OCI-LY1 (cell line): ENCODE data around the gene SSC5D.

Source experiments
- H2AFZ ChIP-seq: fragments of 200-600 bp; sonication (generic), shearing (Covaris generic); 2 replicates; pipeline ENCODE4 v1.6.0; 2014; ENCODE audit warnings: antibody characterized with exemption, mild to moderate bottlenecking, low read length
- H3F3A ChIP-seq: fragments of 200-600 bp; sonication (generic), shearing (Covaris generic); 2 replicates; pipeline ENCODE4 v1.6.0; 2014; ENCODE audit warnings: mild to moderate bottlenecking, antibody characterized with exemption, low read length, moderate library complexity; ENCODE audit not compliant: insufficient read depth
- H3K27ac ChIP-seq: fragments of 200-600 bp; sonication (generic); 2 replicates; pipeline ENCODE4 v1.5.1; 2014; ENCODE audit warnings: low read length, mixed run types, mild to moderate bottlenecking, low read depth; ENCODE audit not compliant: poor library complexity, severe bottlenecking
- H3K27me3 ChIP-seq: fragments of 200-600 bp; sonication (generic); 2 replicates; pipeline ENCODE4 v1.6.0; 2014; ENCODE audit warnings: antibody characterized with exemption, mild to moderate bottlenecking, low read length, moderate library complexity; ENCODE audit not compliant: insufficient read depth
- H3K36me3 ChIP-seq: fragments of 200-600 bp; sonication (generic); 2 replicates; pipeline ENCODE4 v1.6.1; 2014; ENCODE audit warnings: mild to moderate bottlenecking, antibody characterized with exemption, low read length, moderate library complexity, mixed read lengths; ENCODE audit not compliant: insufficient read depth
- H3K4me1 ChIP-seq: fragments of 200-600 bp; sonication (generic); 2 replicates; pipeline ENCODE4 v1.5.1; 2014; ENCODE audit warnings: mild to moderate bottlenecking, low read length, moderate library complexity; ENCODE audit not compliant: insufficient read depth, severe bottlenecking
- H3K4me2 ChIP-seq: fragments of 200-600 bp; sonication (generic), shearing (Covaris generic); 2 replicates; pipeline ENCODE4 v1.6.1; 2014; ENCODE audit warnings: low read length
- H3K4me3 ChIP-seq: fragments of 200-600 bp; sonication (generic); 2 replicates; pipeline ENCODE4 v1.5.1; 2014; ENCODE audit warnings: low read length, low read depth, mild to moderate bottlenecking, mixed read lengths; ENCODE audit not compliant: poor library complexity, severe bottlenecking
- H3K79me2 ChIP-seq: fragments of 200-600 bp; shearing (Covaris generic); 2 replicates; pipeline ENCODE4 v1.6.1; 2016; ENCODE audit warnings: mixed run types, low read length, mixed read lengths; ENCODE audit not compliant: insufficient read depth
- H3K9ac ChIP-seq: fragments of 200-600 bp; sonication (generic), shearing (Covaris generic); 2 replicates; pipeline ENCODE4 v1.6.1; 2014; ENCODE audit warnings: mild to moderate bottlenecking, low read length, mixed read lengths
- H3K9me2 ChIP-seq: fragments of 200-600 bp; sonication (generic), shearing (Covaris generic); 2 replicates; pipeline ENCODE4 v1.6.1; 2014; ENCODE audit warnings: low read depth, mild to moderate bottlenecking, low read length, mixed read lengths
- H3K9me3 ChIP-seq: fragments of 200-600 bp; shearing (Covaris generic); 2 replicates; pipeline ENCODE4 v1.6.1; 2014; ENCODE audit warnings: low read length, mixed read lengths
- H4K20me1 ChIP-seq: fragments of 200-600 bp; sonication (generic), shearing (Covaris generic); 2 replicates; pipeline ENCODE4 v1.6.0; 2016; ENCODE audit warnings: mild to moderate bottlenecking, low read length; ENCODE audit not compliant: insufficient read depth
- EZH2 ChIP-seq: fragments of 200-600 bp; sonication (generic), shearing (Covaris generic); IDR thresholded peaks from 2 replicates; pipeline ENCODE4 v1.8.0; 2017; ENCODE audit warnings: borderline replicate concordance, mixed run types, mild to moderate bottlenecking, antibody characterized with exemption, low read length, moderate library complexity, mixed read lengths
- TF ChIP-seq, protein P1 (sequence below): fragments of 200-600 bp; sonication (generic), shearing (Covaris generic); IDR thresholded peaks from 2 replicates; pipeline ENCODE4 v1.5.1; 2017; ENCODE audit warnings: mild to moderate bottlenecking, antibody characterized with exemption, low read length, moderate library complexity, mixed read lengths

SSC5D gene

DNA sequence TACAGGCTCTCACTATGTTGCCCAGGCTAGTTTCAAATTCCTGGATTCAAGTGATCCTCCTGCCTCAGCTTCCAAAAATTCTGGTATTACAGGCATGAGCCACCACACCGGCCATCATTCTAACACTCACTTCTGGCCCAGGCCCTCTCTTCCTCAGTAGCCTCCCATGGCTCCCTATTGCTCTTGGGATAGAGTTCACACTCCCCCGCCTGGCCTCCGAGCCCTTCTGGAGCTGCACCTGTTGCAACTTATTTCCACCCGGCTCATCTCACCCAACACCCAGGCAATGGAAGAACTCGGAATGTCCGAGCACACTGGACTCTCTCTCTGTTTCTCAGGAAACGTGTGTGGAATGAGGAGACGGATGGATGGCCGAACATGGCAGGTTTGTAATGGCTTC is 66.1 kb downstream of the SSC5D start:
- no peaks in the 10 kb centered on the region for H3K9me3 ChIP-seq
- H3K9me2 ChIP-seq = no peaks in the 10 kb centered on the region
- H4K20me1 ChIP-seq = no peaks in the 10 kb centered on the region
- TF ChIP-seq, protein P1, sequence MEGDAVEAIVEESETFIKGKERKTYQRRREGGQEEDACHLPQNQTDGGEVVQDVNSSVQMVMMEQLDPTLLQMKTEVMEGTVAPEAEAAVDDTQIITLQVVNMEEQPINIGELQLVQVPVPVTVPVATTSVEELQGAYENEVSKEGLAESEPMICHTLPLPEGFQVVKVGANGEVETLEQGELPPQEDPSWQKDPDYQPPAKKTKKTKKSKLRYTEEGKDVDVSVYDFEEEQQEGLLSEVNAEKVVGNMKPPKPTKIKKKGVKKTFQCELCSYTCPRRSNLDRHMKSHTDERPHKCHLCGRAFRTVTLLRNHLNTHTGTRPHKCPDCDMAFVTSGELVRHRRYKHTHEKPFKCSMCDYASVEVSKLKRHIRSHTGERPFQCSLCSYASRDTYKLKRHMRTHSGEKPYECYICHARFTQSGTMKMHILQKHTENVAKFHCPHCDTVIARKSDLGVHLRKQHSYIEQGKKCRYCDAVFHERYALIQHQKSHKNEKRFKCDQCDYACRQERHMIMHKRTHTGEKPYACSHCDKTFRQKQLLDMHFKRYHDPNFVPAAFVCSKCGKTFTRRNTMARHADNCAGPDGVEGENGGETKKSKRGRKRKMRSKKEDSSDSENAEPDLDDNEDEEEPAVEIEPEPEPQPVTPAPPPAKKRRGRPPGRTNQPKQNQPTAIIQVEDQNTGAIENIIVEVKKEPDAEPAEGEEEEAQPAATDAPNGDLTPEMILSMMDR = no peak
- no peak for TF ChIP-seq EZH2
- H3K4me3 ChIP-seq = no peak overlapping the region
- H3K4me2 ChIP-seq = no peak overlapping the region
- no peaks in the 10 kb centered on the region for H3F3A ChIP-seq
- H3K79me2 ChIP-seq = no peaks in the 10 kb centered on the region
- H3K27me3 ChIP-seq = no peaks in the 10 kb centered on the region
- no peaks in the 10 kb centered on the region for H3K36me3 ChIP-seq
- no peak overlapping the region for H2AFZ ChIP-seq
- H3K27ac ChIP-seq = no peak overlapping the region
- H3K9ac ChIP-seq = no peak overlapping the region
- H3K4me1 ChIP-seq = no peaks in the 10 kb centered on the region

DNA sequence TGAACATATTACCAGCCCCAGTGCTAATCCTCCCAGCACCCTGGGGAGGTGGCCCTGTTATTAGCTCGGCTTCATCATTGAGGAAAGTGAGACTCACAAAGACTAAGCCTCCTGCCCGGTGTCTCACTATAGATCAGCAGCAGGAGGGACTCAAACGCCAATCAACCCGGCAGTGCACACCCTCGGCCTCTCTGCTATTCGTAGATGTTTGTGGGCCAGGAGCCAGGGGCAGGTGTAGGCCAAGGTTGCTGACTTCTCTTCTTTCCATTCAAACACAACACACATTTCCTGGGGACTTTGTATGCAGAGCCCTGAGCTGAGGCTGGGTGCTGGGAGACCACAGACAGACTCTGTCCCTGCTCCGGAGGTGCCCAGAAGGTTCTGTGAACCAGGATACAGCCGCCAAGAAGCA is 66.5 kb downstream of the SSC5D start:
- Histone ChIP-seq H3F3A (no peaks in the 10 kb centered on the region), H3K79me2 (no peaks in the 10 kb centered on the region), H4K20me1 (no peaks in the 10 kb centered on the region), H3K36me3 (no peaks in the 10 kb centered on the region), H3K4me3 (no peak overlapping the region), H3K9ac (no peak overlapping the region), H3K27me3 (no peaks in the 10 kb centered on the region), H3K4me2 (no peak overlapping the region), H2AFZ (no peak overlapping the region), H3K9me3 (no peaks in the 10 kb centered on the region), H3K4me1 (no peaks in the 10 kb centered on the region), H3K9me2 (no peaks in the 10 kb centered on the region), H3K27ac (no peak overlapping the region)
- TF ChIP-seq EZH2 = no peak
- TF ChIP-seq, protein P1 = no peak

DNA sequence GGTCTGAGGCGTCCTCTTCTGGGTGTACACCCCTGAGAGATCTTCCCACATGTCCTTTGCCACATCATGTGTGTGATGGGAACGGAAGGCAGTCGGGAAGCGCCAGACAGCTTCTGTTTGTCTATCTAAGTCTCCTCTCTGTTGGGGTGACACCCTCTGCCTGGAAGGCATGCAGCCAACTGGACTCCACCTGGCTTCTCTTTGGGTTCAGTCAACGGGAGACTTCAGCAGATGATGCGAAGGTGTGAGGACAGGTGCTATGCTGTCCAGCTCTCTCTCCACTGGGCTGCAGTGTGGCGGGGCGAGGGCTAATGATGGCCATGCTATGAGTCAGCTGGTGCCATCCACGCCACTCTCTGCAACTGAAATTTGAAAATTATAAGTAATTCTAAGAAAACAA is 71.4 kb downstream of the SSC5D start:
- Histone ChIP-seq H4K20me1 (no peaks in the 10 kb centered on the region), H3K9ac (no peak overlapping the region), H3K36me3 (no peaks in the 10 kb centered on the region; the same call in 1 of the 2 replicates), H3K27me3 (peaks cover 9% of the 10 kb centered on the region; the same call in 1 of the 2 replicates), H3K79me2 (no peaks in the 10 kb centered on the region), H3K4me3 (no peak overlapping the region), H3K4me1 (no peaks in the 10 kb centered on the region), H3K27ac (no peak overlapping the region), H3F3A (no peaks in the 10 kb centered on the region), H3K9me2 (no peaks in the 10 kb centered on the region), H3K4me2 (no peak overlapping the region), H2AFZ (no peak overlapping the region), H3K9me3 (no peaks in the 10 kb centered on the region)
- TF ChIP-seq, protein P1 = no peak
- no peak for TF ChIP-seq EZH2
